ENCODE measurements around the gene PCBP2. TPM values are rescaled to one million over a fixed set of nuclear protein-coding genes. Genes with fewer than 3 reads are reported as not detected.

PCBP2 gene
- total and polyA plus RNA-seq, 2 donors (not counting 3 experiments of a cell fraction or from before 2014, with no cell fraction given), result 526 to 995 TPM

GRCh38 chr12:53464685-53465418 is 12.9 kb downstream of the PCBP2 start:
- H3K79me2 ChIP-seq (ENCODE audit: control insufficient read depth, insufficient read depth, low read length), result peaks cover 83% of the 10 kb centered on the region
- POLR2A ChIA-PET, result interaction anchor here (0.6 to 1.3 kb wide), 2 partner anchors 24 to 270 kb away, joined by 5 to 14 read pairs; no protein-coding TSS in a partner anchor
- intact Hi-C loops (cut with micrococcal nuclease), result no loop called here
- H3K4me2 ChIP-seq (ENCODE audit: insufficient read depth, low read length), result no peak overlapping the region
- TF ChIP-seq JUN (IDR thresholded peaks at IDR 0.05; ENCODE audit: borderline replicate concordance, insufficient read depth, insufficient read length, low read depth) (no peak), EZH2 (IDR thresholded peaks at IDR 0.05; ENCODE audit: borderline replicate concordance, low read depth, low read length, severe bottlenecking) (no peak), GATA2 (IDR thresholded peaks at IDR 0.05; ENCODE audit: insufficient read depth, insufficient read length, low read depth, low read length) (no peak), FOS (IDR thresholded peaks at IDR 0.05; ENCODE audit: borderline replicate concordance, insufficient read depth, low read length) (no peak), MYC (IDR thresholded peaks at IDR 0.05; ENCODE audit: low read depth, low read length) (no peak), POLR2AphosphoS5 (IDR thresholded peaks at IDR 0.05; ENCODE audit: insufficient read depth, low read depth, low read length) (no peak), POLR2A (IDR thresholded peaks at IDR 0.05; ENCODE audit: low read depth, low read length) (no peak), MAX (IDR thresholded peaks at IDR 0.05; ENCODE audit: insufficient read depth, insufficient read length) (no peak), CTCF (IDR thresholded peaks at IDR 0.05; ENCODE audit: extremely low read depth in 1 of 2, insufficient read depth in 1 of 2, low read depth in 1 of 2, low read length in 2 of 2) (no peak)
- H3K4me1 ChIP-seq (ENCODE audit: control insufficient read depth, extremely low read depth, insufficient read depth, low read length), result no peaks in the 10 kb centered on the region
- no TSS peak for BruUV-seq (replicated peaks)
- H3K27ac ChIP-seq (ENCODE audit: insufficient read depth, low read depth, low read length), result no peak overlapping the region
- peaks cover 76 to 93% of the 10 kb centered on the region in 2 experiments for H3K36me3 ChIP-seq (ENCODE audit: control insufficient read depth in 2 of 2, extremely low read depth in 1 of 2, insufficient read depth in 2 of 2, low read length in 2 of 2)
- H3K9me3 ChIP-seq (replicated peaks; ENCODE audit: control insufficient read depth, insufficient read depth, low read length), result no peaks in the 10 kb centered on the region
- DNase-seq (ENCODE audit: low read depth, low spot score), result no peak
- no peaks in the 10 kb centered on the region for H3K9me1 ChIP-seq (replicated peaks; ENCODE audit: control insufficient read depth, extremely low read depth, insufficient read depth, low read length)
- CTCF ChIA-PET, result interaction anchor here (0.9 to 1.8 kb wide), 3 partner anchors 9 to 12 kb away, joined by 3 to 9 read pairs (median 3); no protein-coding TSS in a partner anchor
- H3K27me3 ChIP-seq (ENCODE audit: control insufficient read depth in 2 of 2, insufficient read depth in 2 of 2, low read length in 2 of 2), result no peaks in the 10 kb centered on the region
- dilution Hi-C loops (cut with MboI; ENCODE audit: extremely low pct_ligation_motif_present, low sequenced_read_pairs), result no loop called here
- H3K4me3 ChIP-seq (replicated peaks in 1 of 3; ENCODE audit: insufficient read depth in 1 of 3, low read depth in 1 of 3, low read length in 3 of 3), result no peak overlapping the region
- no peak for FAIRE-seq
- no peak overlapping the region for H2AFZ ChIP-seq (ENCODE audit: low read depth, low read length)
- no peak overlapping the region for H3K9ac ChIP-seq (replicated peaks; ENCODE audit: extremely low read depth, insufficient read depth, low read length)
- H4K20me1 ChIP-seq (replicated peaks; ENCODE audit: control insufficient read depth, extremely low read depth, insufficient read depth, low read length), result peaks cover 27% of the 10 kb centered on the region

Measured in endothelial cell of umbilical vein (primary cell).